H9 (cell line): ENCODE data around the gene GRM1. TPM values are rescaled to one million over a fixed set of nuclear protein-coding genes. Genes with fewer than 3 reads are reported as not detected.

Experiments
- DNase-seq: peaks from one replicate; pipeline ENCODE4 v3.0.0-alpha.2; 2017
- H2AFZ ChIP-seq: one replicate; pipeline ENCODE4 v1.6.1; 2013; ENCODE audit warnings: mild to moderate bottlenecking, low read length, control low read depth, moderate library complexity
- H2AK5ac ChIP-seq: 2 replicates; pipeline ENCODE4 v1.6.1; 2013; ENCODE audit warnings: low read length, control low read depth, mixed read lengths; ENCODE audit not compliant: insufficient read length
- H2BK120ac ChIP-seq: one replicate; pipeline ENCODE4 v1.6.1; 2013; ENCODE audit warnings: low read depth, mild to moderate bottlenecking, low read length, control low read depth, inconsistent platforms; ENCODE audit not compliant: poor library complexity, severe bottlenecking
- H2BK12ac ChIP-seq: 2 replicates; pipeline ENCODE4 v1.6.1; 2013; ENCODE audit warnings: low read length, control low read depth, mixed read lengths, low read depth; ENCODE audit not compliant: insufficient read length
- H2BK15ac ChIP-seq: 2 replicates; pipeline ENCODE4 v1.6.1; 2013; ENCODE audit warnings: low read depth, low read length, control low read depth
- H2BK20ac ChIP-seq: one replicate; pipeline ENCODE4 v1.6.1; 2013; ENCODE audit warnings: low read depth, mild to moderate bottlenecking, low read length, control low read depth, inconsistent platforms; ENCODE audit not compliant: poor library complexity, severe bottlenecking
- H2BK5ac ChIP-seq: 2 replicates; pipeline ENCODE4 v1.6.1; 2013; ENCODE audit warnings: low read length, control low read depth, mixed read lengths; ENCODE audit not compliant: insufficient read length
- H3K14ac ChIP-seq: 2 replicates; pipeline ENCODE4 v1.6.1; 2013; ENCODE audit warnings: low read length, control low read depth; ENCODE audit not compliant: insufficient read depth
- H3K18ac ChIP-seq: 2 replicates; pipeline ENCODE4 v1.6.1; 2013; ENCODE audit warnings: low read depth, mild to moderate bottlenecking, mixed read lengths, low read length, control low read depth; ENCODE audit not compliant: insufficient read length
- H3K23ac ChIP-seq: 2 replicates; pipeline ENCODE4 v1.6.1; 2013; ENCODE audit warnings: low read length, control low read depth, mixed read lengths, low read depth; ENCODE audit not compliant: insufficient read length
- H3K23me2 ChIP-seq: 2 replicates; pipeline ENCODE4 v1.6.1; 2013; ENCODE audit warnings: low read depth, mild to moderate bottlenecking, mixed read lengths, low read length, control low read depth; ENCODE audit not compliant: insufficient read length, poor library complexity, severe bottlenecking
- H3K27ac ChIP-seq: 2 replicates; pipeline ENCODE4 v1.5.1; 2013; ENCODE audit warnings: low read length, control low read depth, mixed read lengths, low read depth; ENCODE audit not compliant: insufficient read length
- H3K27me3 ChIP-seq: 2 replicates; pipeline ENCODE4 v1.6.1; 2013; ENCODE audit warnings: low read length, control low read depth, inconsistent platforms; ENCODE audit not compliant: insufficient read depth
- H3K4ac ChIP-seq: 2 replicates; pipeline ENCODE4 v1.6.1; 2013; ENCODE audit warnings: low read depth, mild to moderate bottlenecking, control low read depth, inconsistent platforms, low read length, moderate library complexity
- H3K4me1 ChIP-seq: 2 replicates; pipeline ENCODE4 v1.6.1; 2013; ENCODE audit warnings: low read length, control low read depth, inconsistent platforms; ENCODE audit not compliant: insufficient read depth
- H3K4me2 ChIP-seq: 2 replicates; pipeline ENCODE4 v1.6.1; 2013; ENCODE audit warnings: low read length, control low read depth, mixed read lengths; ENCODE audit not compliant: insufficient read length, insufficient read depth
- H3K56ac ChIP-seq: 2 replicates; pipeline ENCODE4 v1.6.1; 2013; ENCODE audit warnings: low read depth, mild to moderate bottlenecking, mixed read lengths, low read length, control low read depth; ENCODE audit not compliant: insufficient read length
- H3K79me1 ChIP-seq: 2 replicates; pipeline ENCODE4 v1.6.1; 2013; ENCODE audit warnings: low read depth, mild to moderate bottlenecking, moderate library complexity, low read length, control low read depth, inconsistent platforms; ENCODE audit not compliant: insufficient read depth, poor library complexity, severe bottlenecking
- H3K79me2 ChIP-seq: 2 replicates; pipeline ENCODE4 v1.6.1; 2013; ENCODE audit warnings: low read length, control low read depth, inconsistent platforms; ENCODE audit not compliant: insufficient read depth
- H3K9ac ChIP-seq: 2 replicates; pipeline ENCODE4 v1.6.1; 2013; ENCODE audit warnings: low read length, control low read depth, mixed read lengths; ENCODE audit not compliant: insufficient read length; ENCODE audit errors: extremely low read depth
- H3K9me3 ChIP-seq: one replicate; pipeline ENCODE4 v1.6.1; 2013; ENCODE audit warnings: low read depth, low read length, inconsistent platforms; ENCODE audit not compliant: control insufficient read depth
- H3T11ph ChIP-seq: one replicate; pipeline ENCODE4 v1.6.1; 2013; ENCODE audit warnings: mild to moderate bottlenecking, low read length, control low read depth, inconsistent platforms
- H4K20me1 ChIP-seq: one replicate; pipeline ENCODE4 v1.6.1; 2013; ENCODE audit not compliant: control insufficient read depth, insufficient read length, insufficient read depth
- H4K5ac ChIP-seq: 2 replicates; pipeline ENCODE4 v1.6.1; 2013; ENCODE audit warnings: low read depth, mild to moderate bottlenecking, mixed read lengths, low read length, control low read depth; ENCODE audit not compliant: insufficient read length
- H4K8ac ChIP-seq: replicated peaks from 2 replicates; pipeline ENCODE4 v1.6.1; 2013; ENCODE audit warnings: low read length, control low read depth, mixed read lengths, low read depth; ENCODE audit not compliant: insufficient read length
- H4K91ac ChIP-seq: 2 replicates; pipeline ENCODE4 v1.6.1; 2013; ENCODE audit warnings: low read depth, mild to moderate bottlenecking, moderate library complexity, mixed read lengths, low read length, control low read depth; ENCODE audit not compliant: insufficient read length
- H3K27ac Mint-ChIP-seq, 3 experiments: 2 replicates in 2 of 3; 3 replicates in 1 of 3; pipeline ENCODE4 v1.8.0; 2020 to 2021; ENCODE audit warnings: mixed read lengths in 3 of 3, mild to moderate bottlenecking in 1 of 3, moderate library complexity in 1 of 3
- H3K27me3 Mint-ChIP-seq: 2 replicates; pipeline ENCODE4 v1.8.0; 2021; ENCODE audit warnings: low read depth, mild to moderate bottlenecking, moderate library complexity, mixed read lengths
- H3K36me3 Mint-ChIP-seq, 3 experiments: 2 replicates in 2 of 3; 3 replicates in 1 of 3; pipeline ENCODE4 v1.8.0; 2020 to 2021; ENCODE audit warnings: low read depth in 3 of 3, mixed read lengths in 3 of 3; ENCODE audit not compliant: insufficient read depth in 1 of 3
- H3K4me1 Mint-ChIP-seq, 2 experiments: 2 replicates each; pipeline ENCODE4 v1.8.0; 2020; ENCODE audit warnings: mixed read lengths in 2 of 2
- H3K4me3 Mint-ChIP-seq, 2 experiments: 2 replicates in 1 of 2; 3 replicates in 1 of 2; pipeline ENCODE4 v1.8.0; 2020 to 2021; ENCODE audit warnings: mild to moderate bottlenecking in 2 of 2, mixed read lengths in 2 of 2, moderate library complexity in 1 of 2
- H3K9me3 Mint-ChIP-seq, 2 experiments: 2 replicates in 1 of 2; 3 replicates in 1 of 2; pipeline ENCODE4 v1.8.0; 2020; ENCODE audit warnings: mild to moderate bottlenecking in 2 of 2, mixed read lengths in 2 of 2, moderate library complexity in 1 of 2
- CTCF ChIP-seq: fragments of 200-600 bp; sonication (generic); conservative IDR thresholded peaks from 3 replicates; pipeline ENCODE4 v1.8.0; 2021; ENCODE audit warnings: antibody characterized with exemption, mild to moderate bottlenecking
- WGBS: extraction: QIAGEN DNeasy Blood & Tissue Kit; methylation state at CpG from one replicate; pipeline ENCODE4 v1.1.7; 2013; ENCODE audit warnings: missing lambda C conversion rate, low lambda C conversion rate, mixed read lengths; ENCODE audit not compliant: insufficient read length; ENCODE audit errors: extremely low coverage; 5-methylcytosine and 5-hydroxymethylcytosine counted together
- total RNA-seq: library from RNA; stranded (reverse); gene quantifications from 2 replicates; pipeline ENCODE4 v1.2.1, GENCODE V29; 2021

GRM1 gene
- total RNA-seq, 1 experiment from 2014 or later: 0.39 TPM

DNA sequence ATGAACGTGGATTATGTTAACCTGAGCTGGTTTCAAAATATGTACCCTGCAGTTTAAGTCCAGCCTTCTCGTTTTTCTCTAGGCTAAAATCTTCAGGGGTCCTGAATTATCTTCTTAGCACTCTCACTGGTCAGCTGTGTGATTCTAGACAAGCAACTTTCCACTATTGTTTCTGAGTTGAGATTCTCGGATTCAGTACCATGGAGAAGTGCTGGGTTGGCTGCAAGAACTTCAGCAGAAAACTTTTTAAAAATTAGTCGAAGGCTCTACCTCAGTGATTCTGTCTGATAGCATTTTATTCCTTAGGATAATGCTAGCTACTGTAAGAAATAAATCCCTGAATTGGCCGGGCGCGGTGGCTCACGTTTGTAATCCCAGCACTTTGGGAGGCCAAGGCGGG, 173.7 kb downstream of the GRM1 start:
- Mint-ChIP-seq H3K4me3 (no peak overlapping the region), H3K27ac (no peak overlapping the region), H3K36me3 (no peaks in the 10 kb centered on the region), H3K9me3 (no peaks in the 10 kb centered on the region; a peak in 1 of 5 replicates), H3K27me3 (no peaks in the 10 kb centered on the region; the same call in 1 of the 2 replicates), H3K4me1 (no peaks in the 10 kb centered on the region)
- Histone ChIP-seq H2BK120ac (no peak overlapping the region), H3K79me1 (no peaks in the 10 kb centered on the region), H2AK5ac (no peak overlapping the region), H3K4ac (no peak overlapping the region), H4K5ac (no peak overlapping the region), H3K18ac (no peak overlapping the region), H3K23ac (no peak overlapping the region), H3K9me3 (no peaks in the 10 kb centered on the region), H3K4me1 (no peaks in the 10 kb centered on the region), H3K27ac (no peak overlapping the region), H3K4me2 (no peak overlapping the region), H3T11ph (no peak overlapping the region), H4K20me1 (no peaks in the 10 kb centered on the region), H4K91ac (no peak overlapping the region), H3K27me3 (no peaks in the 10 kb centered on the region), H2AFZ (no peak overlapping the region), H3K79me2 (no peaks in the 10 kb centered on the region), H4K8ac (no peak overlapping the region), H3K56ac (no peak overlapping the region), H2BK15ac (no peak overlapping the region), H3K14ac (no peak overlapping the region), H3K23me2 (no peaks in the 10 kb centered on the region), H3K9ac (no peak overlapping the region), H2BK20ac (no peak overlapping the region), H2BK5ac (no peak overlapping the region), H2BK12ac (no peak overlapping the region)
- TF ChIP-seq CTCF: no peak
- WGBS: no CpG with 5 or more reads among the region's 9 CpGs
- no peak for DNase-seq
